VCaP (cell line): ENCODE data around the gene FAM181A.

Source experiments
- H3K27ac ChIP-seq: fragments of 450-650 bp; 2 replicates; pipeline ENCODE4 v1.5.1; 2017
- TF ChIP-seq, protein P1 (sequence below): fragments of 450-650 bp; conservative IDR thresholded peaks from 2 replicates; pipeline ENCODE4 v1.5.1; 2017; ENCODE audit warnings: mild to moderate bottlenecking, moderate library complexity

The FAM181A gene

DNA sequence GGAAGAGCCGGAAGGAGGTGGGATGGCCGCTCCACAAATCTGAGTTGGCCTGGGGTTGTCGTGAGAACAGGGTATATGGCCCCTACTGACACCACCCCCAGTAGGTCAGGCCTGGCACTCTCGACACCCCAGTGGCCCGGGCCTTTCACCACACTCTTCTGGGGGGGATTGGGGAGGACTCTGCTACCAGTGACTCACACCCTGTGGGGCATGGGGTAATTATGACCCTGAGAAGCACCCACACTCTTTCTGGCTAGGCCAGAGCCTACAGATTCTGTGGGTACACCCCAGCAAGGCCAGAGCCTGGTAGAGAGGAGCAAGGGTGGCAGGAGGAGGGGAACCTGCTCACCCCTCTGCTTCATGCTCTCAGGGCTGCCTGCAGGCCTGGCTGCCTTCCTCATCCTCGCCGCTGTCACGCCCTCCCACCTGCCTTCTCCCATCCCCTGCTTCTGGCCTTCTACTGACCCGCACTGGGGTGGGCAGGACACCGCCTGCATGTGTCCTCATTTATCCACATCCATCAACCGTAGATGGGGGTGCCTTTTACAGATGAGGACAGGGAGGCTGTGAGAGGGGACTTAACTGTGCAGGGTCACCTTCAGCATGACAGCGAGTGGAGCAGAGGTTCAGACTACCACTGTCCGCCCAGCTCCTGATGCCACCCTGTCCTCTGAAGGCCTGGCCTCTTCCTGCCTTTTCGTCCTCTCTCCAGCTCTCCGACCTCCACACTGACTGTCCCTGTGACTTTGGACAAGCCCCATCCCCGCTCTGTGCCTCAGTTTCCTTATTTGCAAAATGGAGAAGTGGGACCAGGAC is 30.8 kb downstream of the FAM181A start:
- TF ChIP-seq, protein P1, sequence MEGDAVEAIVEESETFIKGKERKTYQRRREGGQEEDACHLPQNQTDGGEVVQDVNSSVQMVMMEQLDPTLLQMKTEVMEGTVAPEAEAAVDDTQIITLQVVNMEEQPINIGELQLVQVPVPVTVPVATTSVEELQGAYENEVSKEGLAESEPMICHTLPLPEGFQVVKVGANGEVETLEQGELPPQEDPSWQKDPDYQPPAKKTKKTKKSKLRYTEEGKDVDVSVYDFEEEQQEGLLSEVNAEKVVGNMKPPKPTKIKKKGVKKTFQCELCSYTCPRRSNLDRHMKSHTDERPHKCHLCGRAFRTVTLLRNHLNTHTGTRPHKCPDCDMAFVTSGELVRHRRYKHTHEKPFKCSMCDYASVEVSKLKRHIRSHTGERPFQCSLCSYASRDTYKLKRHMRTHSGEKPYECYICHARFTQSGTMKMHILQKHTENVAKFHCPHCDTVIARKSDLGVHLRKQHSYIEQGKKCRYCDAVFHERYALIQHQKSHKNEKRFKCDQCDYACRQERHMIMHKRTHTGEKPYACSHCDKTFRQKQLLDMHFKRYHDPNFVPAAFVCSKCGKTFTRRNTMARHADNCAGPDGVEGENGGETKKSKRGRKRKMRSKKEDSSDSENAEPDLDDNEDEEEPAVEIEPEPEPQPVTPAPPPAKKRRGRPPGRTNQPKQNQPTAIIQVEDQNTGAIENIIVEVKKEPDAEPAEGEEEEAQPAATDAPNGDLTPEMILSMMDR, result no peak
- H3K27ac ChIP-seq, result no peak overlapping the region

DNA sequence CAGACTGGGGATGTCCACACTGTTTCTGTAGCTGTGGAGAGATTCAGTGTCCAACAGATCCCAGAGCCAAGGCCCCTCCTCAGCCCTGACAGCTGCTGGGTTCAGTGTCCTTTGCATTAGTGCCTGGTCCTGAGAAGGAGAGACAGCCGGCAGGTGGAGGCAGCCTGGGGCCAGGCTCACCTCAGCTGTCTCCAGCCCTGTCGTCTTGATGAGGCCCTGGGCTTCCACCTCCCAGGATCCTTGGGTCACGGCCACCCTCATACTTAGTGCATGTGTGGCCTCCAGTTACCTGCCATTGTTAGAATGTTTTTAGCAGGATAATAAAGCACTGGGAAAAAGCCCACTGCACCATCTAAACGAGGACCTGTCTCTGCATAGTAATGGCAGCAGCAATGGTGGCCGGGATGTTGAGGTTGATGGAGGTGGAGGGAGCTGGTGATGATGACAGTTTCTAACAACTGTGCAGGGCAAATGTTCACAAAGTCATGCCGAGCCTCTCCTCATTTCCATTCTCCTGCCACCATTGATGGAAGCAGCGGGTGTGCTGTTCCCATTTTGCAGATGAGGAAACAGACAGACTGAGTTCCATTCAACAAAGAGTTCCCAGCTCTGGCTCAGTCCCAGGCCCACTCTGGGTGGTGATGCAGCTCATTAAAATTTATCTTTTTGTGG is 31.6 kb downstream of the FAM181A start:
- H3K27ac ChIP-seq, result no peak overlapping the region
- TF ChIP-seq, protein P1, result no peak

DNA sequence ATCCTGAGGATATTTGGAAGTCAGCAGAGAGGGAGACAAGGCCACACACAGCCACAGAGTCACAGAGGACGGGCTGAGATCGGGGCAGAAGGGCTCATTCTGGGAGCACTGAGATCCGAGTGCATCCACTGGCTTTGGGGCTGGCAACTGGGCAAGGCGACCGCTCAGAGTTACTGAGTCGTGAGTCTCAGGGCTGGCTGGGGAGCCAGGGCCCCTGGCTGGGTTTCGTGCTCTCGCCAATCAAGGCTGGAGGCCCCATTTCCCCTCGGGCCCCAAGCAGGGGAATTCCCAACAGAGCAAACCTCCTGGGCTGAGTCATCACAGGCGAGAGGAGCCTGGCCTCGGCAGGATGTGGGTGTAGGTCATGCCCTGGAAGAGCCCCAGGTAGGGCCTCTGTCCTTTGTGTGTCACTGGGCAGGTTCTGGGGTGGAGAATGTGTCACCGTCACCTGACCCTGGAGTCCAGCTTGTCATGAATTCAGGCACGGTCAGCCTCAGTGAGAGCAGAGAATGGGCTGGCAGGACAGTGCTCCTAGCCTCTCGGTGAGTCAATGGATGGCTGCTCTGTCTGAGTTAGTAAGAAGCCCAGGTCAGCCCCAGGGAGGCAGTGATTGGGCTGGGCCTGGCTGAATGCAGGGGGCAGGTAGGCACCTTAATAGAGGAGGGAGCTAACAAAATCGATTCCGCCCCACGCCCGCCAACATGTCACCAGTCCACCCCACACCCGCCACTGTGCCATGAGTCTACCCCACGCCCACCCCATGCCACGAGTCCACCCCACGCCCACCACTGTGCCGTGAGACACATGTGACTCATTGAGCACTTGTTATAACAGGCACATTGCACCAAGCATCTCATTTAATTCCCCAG is 32.3 kb downstream of the FAM181A start:
- TF ChIP-seq, protein P1, result no peak
- no peak overlapping the region for H3K27ac ChIP-seq

DNA sequence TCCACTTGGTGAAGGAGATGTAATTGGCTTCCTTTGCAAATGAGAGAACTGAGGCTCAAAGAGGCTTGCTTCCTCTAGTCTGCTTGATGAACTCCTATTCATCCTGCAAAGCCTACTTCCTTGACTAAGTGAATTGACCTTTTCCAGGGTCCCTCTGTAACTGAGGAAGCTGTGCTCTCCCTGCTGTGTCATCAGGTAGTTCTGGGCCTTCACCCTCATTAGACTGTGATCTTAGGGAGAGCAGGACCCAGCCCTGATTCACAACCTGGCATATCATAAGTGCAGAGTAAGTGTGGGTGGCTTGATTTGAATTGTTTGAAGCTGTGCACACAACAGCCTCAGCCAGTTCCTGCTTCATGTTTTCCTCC is 32.9 kb downstream of the FAM181A start:
- no peak overlapping the region for H3K27ac ChIP-seq
- TF ChIP-seq, protein P1, result no peak

DNA sequence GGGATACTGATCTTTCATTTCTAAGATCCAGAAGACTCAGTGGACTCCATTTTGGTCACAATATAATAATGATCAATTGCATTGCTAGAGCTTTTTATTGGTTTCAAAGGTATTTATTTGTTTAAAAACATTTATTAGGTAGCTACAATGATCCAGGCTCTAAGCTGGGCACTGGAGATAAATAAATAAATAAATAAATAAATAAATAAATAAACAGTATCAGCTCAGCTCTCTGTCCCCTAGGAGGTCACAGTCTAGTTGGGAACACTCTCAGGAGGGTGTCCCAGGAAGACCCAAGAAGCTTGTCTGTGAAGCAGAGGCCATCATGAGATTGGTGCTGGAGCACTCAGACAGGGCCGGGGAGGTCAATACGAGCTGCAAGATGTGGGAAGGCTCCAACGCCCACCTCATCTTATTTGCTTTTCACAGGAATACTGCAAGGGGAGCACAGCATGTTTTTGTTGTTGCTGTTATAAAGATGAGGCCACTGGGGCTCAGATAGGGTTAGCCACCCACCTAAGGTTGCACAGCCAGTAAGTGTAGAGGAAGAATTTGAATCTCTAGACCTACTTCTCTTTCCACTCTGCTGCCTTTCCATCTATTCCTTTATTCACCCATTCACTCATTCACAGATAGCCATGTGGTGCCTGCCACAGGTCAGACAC is 33.8 kb downstream of the FAM181A start:
- TF ChIP-seq, protein P1, result no peak
- no peak overlapping the region for H3K27ac ChIP-seq

DNA sequence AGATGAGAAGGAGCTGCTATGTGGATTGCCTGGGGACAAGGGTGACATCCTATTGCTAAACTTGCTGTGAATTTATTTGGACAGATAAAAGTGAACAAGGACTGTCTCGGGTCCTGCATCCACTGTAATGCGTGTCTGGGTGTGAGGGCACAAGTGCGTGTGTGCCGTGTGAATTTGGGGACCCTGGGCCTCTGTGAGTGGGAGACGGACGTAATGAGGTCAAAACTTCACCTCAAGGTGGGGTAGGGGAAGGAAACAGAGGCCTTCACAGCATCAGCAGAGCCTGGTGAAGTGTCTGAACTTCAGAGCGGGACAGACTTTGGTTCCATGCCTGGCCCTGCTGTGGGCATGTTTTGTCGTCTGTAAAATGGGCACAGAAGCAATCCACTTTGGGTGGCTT is 34.5 kb downstream of the FAM181A start:
- TF ChIP-seq, protein P1, result no peak
- no peak overlapping the region for H3K27ac ChIP-seq
